HG02798 (cell line): ENCODE measurements around the gene PACSIN2.
"Not testable (repeated sequence)": the region's sequence is repeated elsewhere in the genome, so short reads cannot be mapped to it uniquely, and the experiment has no call there.

Source experiments
- ATAC-seq: cut with Tn5 transposase; IDR thresholded peaks from one replicate; pipeline ENCODE4 v1.9.1; 2021; ENCODE audit warnings: mild to moderate bottlenecking; ENCODE audit not compliant: unreplicated experiment, poor library complexity

Gene PACSIN2

GRCh38 chr22:42971473-42971860 lies 43.5 kb downstream of the PACSIN2 start:
- not testable (repeated sequence) for ATAC-seq

- ATAC-seq: no peak
Measured at GRCh38 chr22:42970029-42970428, 44.9 kb downstream of the PACSIN2 start.

- no peak for ATAC-seq
Measured at GRCh38 chr22:42969348-42969975, 45.5 kb downstream of the PACSIN2 start.

GRCh38 chr22:42967933-42968332 lies 47.0 kb downstream of the PACSIN2 start:
- ATAC-seq: peak; percentile 43

- no peak for ATAC-seq
Measured at GRCh38 chr22:42967005-42967404, 47.9 kb downstream of the PACSIN2 start.

GRCh38 chr22:42966497-42966896 lies 48.5 kb downstream of the PACSIN2 start:
- no peak for ATAC-seq

GRCh38 chr22:42964994-42965699 lies 49.8 kb downstream of the PACSIN2 start:
- peak; percentile 40 for ATAC-seq

GRCh38 chr22:42963231-42963595 lies 51.7 kb downstream of the PACSIN2 start:
- no peak for ATAC-seq

- ATAC-seq: no peak
Measured at GRCh38 chr22:42962295-42963230, 52.4 kb downstream of the PACSIN2 start.

GRCh38 chr22:42961810-42962209 lies 53.1 kb downstream of the PACSIN2 start:
- ATAC-seq: no peak

- not testable (repeated sequence) for ATAC-seq
Measured at GRCh38 chr22:42961400-42961690, 53.6 kb downstream of the PACSIN2 start.

GRCh38 chr22:42960531-42961399 lies 54.2 kb downstream of the PACSIN2 start:
- no peak for ATAC-seq

GRCh38 chr22:42959576-42960509 lies 55.1 kb downstream of the PACSIN2 start:
- ATAC-seq: no peak

GRCh38 chr22:42958937-42959336 lies 56.0 kb downstream of the PACSIN2 start:
- ATAC-seq: no peak

GRCh38 chr22:42957958-42958357 lies 57.0 kb downstream of the PACSIN2 start:
- no peak for ATAC-seq

- ATAC-seq: no peak
Measured at GRCh38 chr22:42957544-42957943, 57.4 kb downstream of the PACSIN2 start.

- no peak for ATAC-seq
Measured at GRCh38 chr22:42955848-42956247, 59.1 kb downstream of the PACSIN2 start.

- no peak for ATAC-seq
Measured at GRCh38 chr22:42955087-42955635, 59.8 kb downstream of the PACSIN2 start.

GRCh38 chr22:42953751-42954150 lies 61.2 kb downstream of the PACSIN2 start:
- not testable (repeated sequence) for ATAC-seq
